Bronchial epithelial cell (primary cell): ENCODE results near the gene CFAP221. TPM values are rescaled to one million over a fixed set of nuclear protein-coding genes. Genes with fewer than 3 reads are reported as not detected.

Experiments used
- DNase-seq: peaks from one replicate; pipeline ENCODE4 v3.0.0-alpha.2; 2010; ENCODE audit warnings: low read depth
- FAIRE-seq: peaks from 2 replicates; lab custom pipeline; 2011; peaks lifted over from hg19 to GRCh38; lab: Jason Lieb, UNC
- H3K27me3 ChIP-seq: 2 replicates; pipeline ENCODE4 v1.5.1; 2011; ENCODE audit warnings: low read length; ENCODE audit not compliant: control insufficient read depth, insufficient read depth
- H3K36me3 ChIP-seq: 2 replicates; pipeline ENCODE4 v1.5.1; 2011; ENCODE audit warnings: low read length; ENCODE audit not compliant: control insufficient read depth, insufficient read depth
- H3K4me3 ChIP-seq: 2 replicates; pipeline ENCODE4 v1.5.1; 2011; ENCODE audit warnings: mild to moderate bottlenecking, low read depth, low read length, control low read depth
- CTCF ChIP-seq: IDR thresholded peaks from 2 replicates; pipeline ENCODE4 v1.5.1; 2011; ENCODE audit warnings: mild to moderate bottlenecking, moderate library complexity, low read length, control low read depth, inconsistent platforms; ENCODE audit not compliant: insufficient read depth, severe bottlenecking
- total RNA-seq: library from RNA; depleted of rRNA; stranded (reverse); fragments of >200 nt; gene quantifications from 2 replicates; pipeline ENCODE4 v1.2.1, GENCODE V29; 2014

CFAP221 gene
- total RNA-seq, 1 donor from 2014 or later = 0.26 TPM

GRCh38 chr2:119694845-119695521 is 150.7 kb downstream of the CFAP221 start:
- TF ChIP-seq CTCF = no peak
- Histone ChIP-seq H3K4me3 (no peak overlapping the region), H3K27me3 (no peaks in the 10 kb centered on the region), H3K36me3 (no peaks in the 10 kb centered on the region)
- FAIRE-seq (no peak), DNase-seq (peak; percentile 37)

GRCh38 chr2:119696005-119696404 is 151.8 kb downstream of the CFAP221 start:
- no peak for DNase-seq
- no peak for TF ChIP-seq CTCF

GRCh38 chr2:119696494-119697030 is 152.3 kb downstream of the CFAP221 start:
- Histone ChIP-seq H3K36me3 (no peaks in the 10 kb centered on the region), H3K27me3 (no peaks in the 10 kb centered on the region), H3K4me3 (no peak overlapping the region)
- DNase-seq (no peak), FAIRE-seq (no peak)
- TF ChIP-seq CTCF = no peak

More at GRCh38 chr2:119696005-119696404, 151.8 kb downstream of the CFAP221 start:
- Histone ChIP-seq H3K36me3 (no peaks in the 10 kb centered on the region), H3K4me3 (no peak overlapping the region), H3K27me3 (no peaks in the 10 kb centered on the region)
- no peak for FAIRE-seq

GRCh38 chr2:119697290-119698020 is 153.2 kb downstream of the CFAP221 start:
- no peak overlapping the region for H3K4me3 ChIP-seq
- no peak for TF ChIP-seq CTCF
- H3K36me3 ChIP-seq = no peaks in the 10 kb centered on the region
- FAIRE-seq (no peak), DNase-seq (no peak)
- no peaks in the 10 kb centered on the region for H3K27me3 ChIP-seq

- H3K27me3 ChIP-seq = no peaks in the 10 kb centered on the region
- no peak for TF ChIP-seq CTCF
- DNase-seq = no peak
- H3K36me3 ChIP-seq = no peaks in the 10 kb centered on the region
- FAIRE-seq = no peak
- H3K4me3 ChIP-seq = no peak overlapping the region
These were observed 154.0 kb downstream of the CFAP221 start for GRCh38 chr2:119698246-119698645.
